Lung (tissue), 16 donors: ENCODE results near the gene COLQ. TPM values are rescaled to one million over a fixed set of nuclear protein-coding genes. Genes with fewer than 3 reads are reported as not detected.

Experiments used
- ATAC-seq: fragments of 200-7000 bp; cut with Tn5 transposase; one replicate; pipeline ENCODE4 v1.9.1; 2020; ENCODE audit warnings: moderate number of reproducible peaks; ENCODE audit not compliant: insufficient read depth, low FRiP score
- DNase-seq, 3 donors: peaks; one replicate each; pipeline ENCODE4 v3.0.0-alpha.2; 2013 to 2017
- H3K27ac ChIP-seq, 2 donors: one replicate each; pipeline ENCODE4 v1.5.1; 2013; ENCODE audit warnings: mild to moderate bottlenecking in 2 of 2, moderate library complexity in 2 of 2, control low read depth in 1 of 2, inconsistent platforms in 1 of 2, low read depth in 1 of 2, low read length in 1 of 2
- H3K27me3 ChIP-seq, 3 donors: one replicate each; pipeline ENCODE4 v1.5.1; 2013; ENCODE audit warnings: low read length in 2 of 3; ENCODE audit not compliant: control insufficient read depth in 3 of 3, insufficient read depth in 3 of 3
- H3K36me3 ChIP-seq, 4 donors: one replicate each; pipeline ENCODE4 v1.5.1; 2013; ENCODE audit warnings: low read length in 4 of 4, mild to moderate bottlenecking in 1 of 4, moderate library complexity in 1 of 4; ENCODE audit not compliant: control insufficient read depth in 4 of 4, insufficient read depth in 4 of 4
- H3K4me1 ChIP-seq, 5 donors: one replicate each; pipeline ENCODE4 v1.5.1; 2013; ENCODE audit warnings: low read length in 5 of 5, mild to moderate bottlenecking in 2 of 5, moderate library complexity in 1 of 5; ENCODE audit not compliant: control insufficient read depth in 5 of 5, insufficient read depth in 5 of 5
- H3K4me3 ChIP-seq: one replicate; pipeline ENCODE4 v1.5.1; 2013; ENCODE audit warnings: mild to moderate bottlenecking, control low read depth, moderate library complexity
- H3K9ac ChIP-seq, 2 donors: one replicate each; pipeline ENCODE4 v1.5.1; 2013; ENCODE audit warnings: low read length in 2 of 2, control low read depth in 1 of 2; ENCODE audit not compliant: insufficient read depth in 1 of 2
- H3K9me3 ChIP-seq, 4 donors: one replicate each; pipeline ENCODE4 v1.5.1; 2013; ENCODE audit warnings: low read length in 3 of 4, mild to moderate bottlenecking in 1 of 4, moderate library complexity in 1 of 4; ENCODE audit not compliant: control insufficient read depth in 4 of 4, insufficient read depth in 3 of 4
- CTCF ChIP-seq: IDR thresholded peaks from 2 replicates; pipeline ENCODE4 v1.5.1; 2012; ENCODE audit warnings: mild to moderate bottlenecking; ENCODE audit errors: control extremely low read depth, extremely low read depth
- WGBS, 2 donors: extraction: QIAGEN DNeasy Blood & Tissue Kit; methylation state at CpG; one replicate each; pipeline ENCODE4 v1.1.7; 2013; 5-methylcytosine and 5-hydroxymethylcytosine counted together
- long read RNA-seq, 5 donors: transcript quantifications; one replicate each; lab custom pipeline, GENCODE V29; 2026
- polyA plus RNA-seq, 2 donors: library from polyadenylated mRNA; stranded (reverse); fragments of 200-250 nt; gene quantifications; one replicate each; pipeline ENCODE4 v1.2.1, GENCODE V29; 2013
- total RNA-seq, 2 donors: library from RNA; depleted of rRNA in 1 of 2; stranded (reverse); fragments of >200 nt in 1 of 2; gene quantifications; one replicate each; pipeline ENCODE4 v1.2.1, GENCODE V29; 2014 to 2021
- donor health status: control.
- donor health status: control.
- donor health status: Bipolar disorder and iron deficiency.
- donor health status: healthy.
- donor health status: DM: yes; HTN: yes; CAD: no.

COLQ gene
- total RNA-seq (1 to 10 TPM; 2.9 to 5.1 TPM), polyA plus RNA-seq (1 to 10 TPM in 1 of 2 donors, under 1 TPM in 1; 0.90 to 1.0 TPM)
- long read RNA-seq, donor 1: 0 reads
- long read RNA-seq, donor 2: 0 reads
- long read RNA-seq, donor 3: 0 reads
- long read RNA-seq, donor 4: 0 reads
- long read RNA-seq, donor 5: 0 reads

DNA sequence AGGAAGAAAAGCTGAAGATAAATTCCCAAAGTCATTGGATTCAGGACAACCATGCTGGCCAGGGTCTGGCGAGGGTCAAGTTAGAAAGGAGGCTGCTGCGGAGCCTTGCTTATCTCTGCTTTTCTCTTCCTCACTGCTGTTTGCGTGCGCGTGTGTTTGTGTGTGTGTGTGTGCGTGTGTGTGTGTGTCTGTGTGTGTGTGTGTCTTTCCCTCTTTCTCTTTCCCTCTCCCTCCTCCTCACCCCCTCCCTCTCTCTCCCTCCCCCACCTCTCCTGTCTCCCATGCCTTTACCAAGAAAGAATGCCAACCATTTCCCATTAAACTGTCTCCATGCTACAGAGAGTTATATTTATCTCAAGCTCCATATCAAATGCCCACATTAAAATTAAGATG lies at the start of gene COLQ:
TSS of gene COLQ (minus strand) at position 134 of the 393 bp plus-strand sequence. CDS start at position 53, 81 bp downstream.
- peaks cover 0 to 24% (median 8%) of the 10 kb centered on the region in 5 donors for H3K4me1 ChIP-seq
- peak within 1 kb of the TSS in 1 of 2 donors; percentile 79 for H3K27ac ChIP-seq
- no peaks in the 10 kb centered on the region for H3K27me3 ChIP-seq
- DNase-seq (peak; percentile 28 to 49 (median 40)), ATAC-seq (no peak)
- no peak for TF ChIP-seq CTCF
- H3K4me3 ChIP-seq: no peak within 1 kb of the TSS
- H3K9ac ChIP-seq: no peak within 1 kb of the TSS
- H3K36me3 ChIP-seq: no peaks in the 10 kb centered on the region
- 7 to 32% methylated on average over 6 of the region's 6 CpGs for WGBS, 2 donors
- no peaks in the 10 kb centered on the region for H3K9me3 ChIP-seq

DNA sequence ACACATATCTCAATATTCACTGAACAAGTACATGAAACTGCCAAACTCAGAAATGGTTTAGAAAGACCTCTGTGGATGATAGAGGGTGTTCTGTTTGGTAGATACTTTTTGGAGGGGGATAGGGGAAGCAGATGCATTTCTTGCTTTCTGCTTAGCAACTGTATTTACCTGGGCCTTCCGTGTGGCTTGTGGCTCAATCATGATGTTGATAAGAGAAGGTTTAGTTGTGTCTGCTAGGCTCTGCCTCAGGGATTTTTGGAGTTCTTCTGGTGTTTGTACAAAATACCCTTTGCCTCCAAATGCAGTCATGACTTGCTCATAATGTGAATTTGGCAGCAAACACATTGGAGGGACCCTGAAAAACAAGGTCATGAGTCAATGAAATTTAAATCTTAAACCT lies 41.7 kb upstream of the COLQ start:
- WGBS, 2 donors: 94 to 95% methylated on average over 1 of the region's 1 CpG
- H3K9ac ChIP-seq: no peak overlapping the region
- ATAC-seq: no peak
- no peaks in the 10 kb centered on the region for H3K9me3 ChIP-seq
- H3K4me1 ChIP-seq: no peaks in the 10 kb centered on the region
- TF ChIP-seq CTCF: no peak
- no peak for DNase-seq
- no peaks in the 10 kb centered on the region for H3K27me3 ChIP-seq
- H3K4me3 ChIP-seq: no peak overlapping the region
- peaks cover 10 to 37% (median 27%) of the 10 kb centered on the region in 4 donors for H3K36me3 ChIP-seq
- H3K27ac ChIP-seq: no peak overlapping the region

GRCh38 chr3:15562560-15562959 lies 41.1 kb upstream of the COLQ start:
- no peak for TF ChIP-seq CTCF
- no peaks in the 10 kb centered on the region for H3K27me3 ChIP-seq
- no peaks in the 10 kb centered on the region for H3K4me1 ChIP-seq
- DNase-seq (no peak), ATAC-seq (no peak)
- no peaks in the 10 kb centered on the region for H3K9me3 ChIP-seq
- no peak overlapping the region for H3K4me3 ChIP-seq
- H3K36me3 ChIP-seq: peaks cover 6 to 33% (median 23%) of the 10 kb centered on the region in 4 donors
- H3K27ac ChIP-seq: no peak overlapping the region
- H3K9ac ChIP-seq: no peak overlapping the region
- WGBS, 2 donors: 87 to 89% methylated on average over 5 of the region's 5 CpGs

DNA sequence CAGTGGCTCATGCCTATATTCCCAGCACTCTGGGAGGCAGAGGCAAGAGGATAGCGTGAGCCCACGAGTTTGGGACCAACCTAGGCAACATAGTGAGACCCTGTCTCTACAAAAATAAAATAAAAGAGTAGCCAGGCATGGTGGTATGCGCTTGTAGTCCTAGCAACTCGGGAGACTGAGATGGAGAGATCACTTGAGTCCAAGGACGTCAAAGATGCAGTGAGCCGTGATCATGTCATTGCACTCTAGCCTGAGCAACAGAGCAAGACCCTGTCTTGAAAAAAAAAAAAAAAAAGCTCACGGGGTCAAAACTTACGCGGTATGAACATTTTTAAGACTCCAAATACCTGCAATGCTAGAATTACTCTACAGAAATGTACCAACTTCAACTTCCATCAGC lies 37.1 kb upstream of the COLQ start:
- Histone ChIP-seq H3K4me3 (no peak overlapping the region), H3K9ac (no peak overlapping the region), H3K27me3 (no peaks in the 10 kb centered on the region), H3K27ac (no peak overlapping the region), H3K9me3 (no peaks in the 10 kb centered on the region), H3K36me3 (peaks cover 3 to 23% (median 12%) of the 10 kb centered on the region in 4 donors), H3K4me1 (no peaks in the 10 kb centered on the region)
- no peak for ATAC-seq
- DNase-seq: no peak
- WGBS, 2 donors: 93 to 96% methylated on average over 9 of the region's 9 CpGs
- TF ChIP-seq CTCF: no peak
